DOHH2 (cell line): Measurements from ENCODE around the gene METRN.

Experiments
- H3F3A ChIP-seq: fragments of 200-600 bp; sonication (generic), shearing (Covaris generic); 2 replicates; pipeline ENCODE4 v1.6.0; 2016; ENCODE audit warnings: antibody characterized with exemption, mild to moderate bottlenecking; ENCODE audit not compliant: control insufficient read depth, insufficient read depth
- H3K27ac ChIP-seq: fragments of 200-600 bp; sonication (generic); 2 replicates; pipeline ENCODE4 v1.5.1; 2014; ENCODE audit warnings: low read depth, mild to moderate bottlenecking, low read length, moderate library complexity
- H3K27me3 ChIP-seq: fragments of 200-600 bp; sonication (generic); 2 replicates; pipeline ENCODE4 v1.6.1; 2014; ENCODE audit warnings: mild to moderate bottlenecking, low read length, mixed read lengths; ENCODE audit not compliant: control insufficient read depth
- H3K36me3 ChIP-seq: fragments of 200-600 bp; sonication (generic); 2 replicates; pipeline ENCODE4 v1.6.1; 2014; ENCODE audit warnings: mild to moderate bottlenecking, low read length, moderate library complexity, mixed read lengths; ENCODE audit not compliant: control insufficient read depth
- H3K4me1 ChIP-seq: fragments of 200-600 bp; sonication (generic); 2 replicates; pipeline ENCODE4 v1.6.1; 2014; ENCODE audit warnings: mild to moderate bottlenecking, low read length, mixed read lengths; ENCODE audit not compliant: control insufficient read depth
- H3K4me2 ChIP-seq: fragments of 200-600 bp; sonication (generic); 2 replicates; pipeline ENCODE4 v1.6.0; 2014; ENCODE audit warnings: mild to moderate bottlenecking, low read length, moderate library complexity
- H3K4me3 ChIP-seq: fragments of 200-600 bp; sonication (generic); 2 replicates; pipeline ENCODE4 v1.5.1; 2014; ENCODE audit warnings: mild to moderate bottlenecking, low read length, mixed read lengths
- H3K79me2 ChIP-seq: fragments of 200-600 bp; sonication (generic); 2 replicates; pipeline ENCODE4 v1.6.1; 2014; ENCODE audit warnings: mild to moderate bottlenecking, low read length, mixed read lengths; ENCODE audit not compliant: control insufficient read depth
- H3K9me2 ChIP-seq: fragments of 200-600 bp; sonication (generic); replicated peaks from 2 replicates; pipeline ENCODE4 v1.6.1; 2014; ENCODE audit warnings: mild to moderate bottlenecking, low read length, mixed read lengths; ENCODE audit not compliant: control insufficient read depth
- H3K9me3 ChIP-seq: fragments of 200-600 bp; sonication (generic); 2 replicates; pipeline ENCODE4 v1.6.1; 2014; ENCODE audit warnings: antibody characterized with exemption, low read length, mixed read lengths; ENCODE audit not compliant: control insufficient read depth, insufficient read depth
- H4K20me1 ChIP-seq: fragments of 200-600 bp; sonication (generic); 2 replicates; pipeline ENCODE4 v1.6.0; 2014; ENCODE audit warnings: low read depth, mild to moderate bottlenecking, antibody characterized with exemption, low read length, moderate library complexity; ENCODE audit not compliant: control insufficient read depth, insufficient read depth
- EZH2phosphoT487 ChIP-seq: fragments of 200-600 bp; sonication (generic); IDR thresholded peaks from 2 replicates; pipeline ENCODE4 v1.6.1; 2017; ENCODE audit warnings: borderline replicate concordance, mild to moderate bottlenecking, antibody characterized with exemption, low read length, moderate library complexity, mixed read lengths
- TF ChIP-seq, protein P1 (sequence below): fragments of 200-600 bp; sonication (generic); IDR thresholded peaks from one replicate; pipeline ENCODE4 v1.5.1; 2014; ENCODE audit warnings: antibody characterized with exemption, mild to moderate bottlenecking, low read depth, low read length; ENCODE audit not compliant: poor library complexity, severe bottlenecking

The METRN gene

DNA sequence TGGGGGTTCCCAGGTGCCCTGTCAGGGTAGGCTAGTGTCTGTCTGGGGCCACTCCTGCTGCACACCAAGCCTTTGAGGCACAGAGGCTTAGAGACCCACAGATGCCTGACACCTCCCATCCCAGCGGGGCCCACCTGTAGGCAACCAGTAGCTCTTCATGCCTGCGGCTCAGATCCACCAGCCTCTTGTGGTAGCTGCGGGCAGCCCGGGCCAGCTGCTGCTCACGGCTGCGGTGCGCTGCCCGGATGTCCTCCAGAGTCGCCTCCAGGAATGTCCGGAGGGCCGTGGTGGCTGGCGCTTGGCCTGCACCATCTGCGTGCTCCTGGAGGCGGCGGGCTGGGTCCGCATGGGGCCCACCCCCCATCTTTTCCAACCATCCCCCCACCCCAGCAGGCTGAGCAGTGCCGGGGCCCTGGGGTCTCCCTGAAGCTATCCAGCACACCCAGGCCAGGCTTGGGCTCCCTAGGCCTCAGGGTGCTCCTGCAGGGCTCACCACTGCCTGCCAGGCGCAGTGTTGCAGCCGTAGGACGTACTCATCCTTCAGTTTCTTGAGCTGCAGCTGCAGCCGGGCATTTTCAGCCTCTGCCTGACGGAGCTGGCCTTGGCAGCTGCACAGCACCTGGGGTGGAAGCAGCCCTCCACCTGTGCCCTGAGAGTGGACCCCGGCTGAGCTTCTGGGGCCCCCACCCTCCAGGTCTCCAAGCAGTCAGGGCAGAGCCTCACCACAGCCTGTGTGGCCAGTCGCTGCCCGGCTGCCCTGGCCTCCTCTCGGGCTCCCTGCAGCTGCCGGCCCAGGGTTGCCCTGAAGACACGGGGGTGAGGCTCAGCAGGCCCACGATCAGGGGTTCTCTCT is 9.5 kb downstream of the METRN start:
- TF ChIP-seq EZH2phosphoT487 = no peak
- TF ChIP-seq, protein P1, sequence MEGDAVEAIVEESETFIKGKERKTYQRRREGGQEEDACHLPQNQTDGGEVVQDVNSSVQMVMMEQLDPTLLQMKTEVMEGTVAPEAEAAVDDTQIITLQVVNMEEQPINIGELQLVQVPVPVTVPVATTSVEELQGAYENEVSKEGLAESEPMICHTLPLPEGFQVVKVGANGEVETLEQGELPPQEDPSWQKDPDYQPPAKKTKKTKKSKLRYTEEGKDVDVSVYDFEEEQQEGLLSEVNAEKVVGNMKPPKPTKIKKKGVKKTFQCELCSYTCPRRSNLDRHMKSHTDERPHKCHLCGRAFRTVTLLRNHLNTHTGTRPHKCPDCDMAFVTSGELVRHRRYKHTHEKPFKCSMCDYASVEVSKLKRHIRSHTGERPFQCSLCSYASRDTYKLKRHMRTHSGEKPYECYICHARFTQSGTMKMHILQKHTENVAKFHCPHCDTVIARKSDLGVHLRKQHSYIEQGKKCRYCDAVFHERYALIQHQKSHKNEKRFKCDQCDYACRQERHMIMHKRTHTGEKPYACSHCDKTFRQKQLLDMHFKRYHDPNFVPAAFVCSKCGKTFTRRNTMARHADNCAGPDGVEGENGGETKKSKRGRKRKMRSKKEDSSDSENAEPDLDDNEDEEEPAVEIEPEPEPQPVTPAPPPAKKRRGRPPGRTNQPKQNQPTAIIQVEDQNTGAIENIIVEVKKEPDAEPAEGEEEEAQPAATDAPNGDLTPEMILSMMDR = no peak
- Histone ChIP-seq H3K4me2 (peak overlapping the region; percentile 27; the same call in 1 of the 2 replicates), H4K20me1 (0 out of 2 replicates have a peak, but pooled peaks cover 3% of the 10 kb centered on the region)

DNA sequence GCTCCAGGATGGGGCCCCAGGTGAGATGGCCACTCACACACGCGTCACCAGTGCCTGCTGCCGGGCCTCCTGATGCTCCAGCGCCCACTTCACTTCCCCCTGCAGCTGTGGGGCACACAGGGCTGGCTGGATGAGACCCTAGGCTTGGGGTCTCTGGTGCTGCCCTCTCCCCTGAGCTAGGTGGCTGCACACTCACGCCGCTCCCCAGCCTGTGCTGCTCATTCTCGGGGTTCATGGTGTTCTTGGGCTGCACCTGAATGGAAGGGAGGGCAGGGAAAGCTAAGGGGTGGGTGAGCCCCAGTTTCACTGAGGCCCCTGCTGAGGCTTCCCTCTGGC is 10.1 kb downstream of the METRN start:
- peaks cover 38% of the 10 kb centered on the region for H3K36me3 ChIP-seq
- no peaks in the 10 kb centered on the region for H3K9me3 ChIP-seq
- H3F3A ChIP-seq = peaks cover 10% of the 10 kb centered on the region; the same call in 1 of the 2 replicates
- H3K4me2 ChIP-seq = no peak overlapping the region
- H3K27ac ChIP-seq = no peak overlapping the region
- TF ChIP-seq, protein P1 = no peak
- no peak for TF ChIP-seq EZH2phosphoT487
- peaks cover 9% of the 10 kb centered on the region for H3K79me2 ChIP-seq
- H3K27me3 ChIP-seq = no peaks in the 10 kb centered on the region
- no peaks in the 10 kb centered on the region for H3K9me2 ChIP-seq
- H3K4me3 ChIP-seq = no peak overlapping the region
- peaks cover 56% of the 10 kb centered on the region for H3K4me1 ChIP-seq
- 0 out of 2 replicates have a peak, but pooled peaks cover 3% of the 10 kb centered on the region for H4K20me1 ChIP-seq

More for the DNA sequence above, 9.5 kb downstream of the METRN start:
- Histone ChIP-seq H3F3A (peaks cover 12% of the 10 kb centered on the region; the same call in 1 of the 2 replicates), H3K4me3 (no peak overlapping the region), H3K9me2 (no peaks in the 10 kb centered on the region), H3K27me3 (no peaks in the 10 kb centered on the region), H3K4me1 (peaks cover 61% of the 10 kb centered on the region), H3K27ac (no peak overlapping the region), H3K36me3 (peaks cover 32% of the 10 kb centered on the region), H3K79me2 (peaks cover 9% of the 10 kb centered on the region), H3K9me3 (no peaks in the 10 kb centered on the region)

DNA sequence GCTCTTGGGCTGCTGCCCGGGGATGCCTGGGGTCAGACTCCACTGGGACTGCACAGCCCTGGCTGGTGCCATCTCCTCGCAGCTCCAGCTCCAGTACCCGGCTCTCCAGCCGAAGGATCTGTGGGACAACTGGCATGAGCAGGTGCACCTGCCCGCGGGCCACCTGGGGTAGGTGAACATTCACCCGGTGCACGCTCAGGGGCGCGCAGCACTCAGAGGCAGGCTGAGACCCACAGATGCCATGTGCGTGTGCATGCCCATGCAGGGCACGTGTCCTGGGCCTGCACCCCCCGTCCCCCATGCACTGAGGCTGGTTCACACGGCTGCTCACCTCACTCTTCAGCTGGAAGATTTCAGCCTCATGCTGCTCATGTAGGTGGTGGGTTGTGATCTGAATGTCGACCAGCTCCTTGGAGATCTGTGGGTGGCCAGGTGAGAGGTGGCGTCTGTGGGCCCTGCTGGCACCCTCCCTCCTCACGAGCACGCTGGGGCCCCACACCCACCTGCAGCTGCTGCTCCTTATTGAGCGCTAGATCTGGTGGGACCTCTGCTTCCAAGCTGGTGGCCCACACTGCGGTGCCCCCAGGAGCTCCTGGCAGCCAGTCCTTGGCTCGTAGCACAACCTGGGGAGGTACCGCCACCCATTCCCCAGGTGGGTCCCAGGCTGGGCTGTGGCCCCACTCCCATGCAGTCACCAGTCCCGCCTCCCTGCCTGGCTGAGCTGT is 10.7 kb downstream of the METRN start:
- Histone ChIP-seq H3K9me2 (no peaks in the 10 kb centered on the region), H3K9me3 (no peaks in the 10 kb centered on the region), H3K36me3 (peaks cover 42% of the 10 kb centered on the region), H3F3A (peaks cover 10% of the 10 kb centered on the region; the same call in 1 of the 2 replicates), H3K27me3 (no peaks in the 10 kb centered on the region), H3K79me2 (peaks cover 9% of the 10 kb centered on the region), H3K4me3 (peak overlapping the region; percentile 65; the same call in 1 of the 2 replicates), H3K27ac (no peak overlapping the region), H3K4me1 (peaks cover 53% of the 10 kb centered on the region), H4K20me1 (0 out of 2 replicates have a peak, but pooled peaks cover 3% of the 10 kb centered on the region), H3K4me2 (peak overlapping the region; percentile 80)
- TF ChIP-seq EZH2phosphoT487 = no peak
- TF ChIP-seq, protein P1 = no peak
